Embryonic facial prominence (tissue), 1 donor: ENCODE data around the gene SLC15A4.

Source experiments
- DNase-seq: peaks from one replicate; pipeline ENCODE4 v3.0.0-alpha.2; 2016; ENCODE audit errors: extremely low spot score

The SLC15A4 gene

DNA sequence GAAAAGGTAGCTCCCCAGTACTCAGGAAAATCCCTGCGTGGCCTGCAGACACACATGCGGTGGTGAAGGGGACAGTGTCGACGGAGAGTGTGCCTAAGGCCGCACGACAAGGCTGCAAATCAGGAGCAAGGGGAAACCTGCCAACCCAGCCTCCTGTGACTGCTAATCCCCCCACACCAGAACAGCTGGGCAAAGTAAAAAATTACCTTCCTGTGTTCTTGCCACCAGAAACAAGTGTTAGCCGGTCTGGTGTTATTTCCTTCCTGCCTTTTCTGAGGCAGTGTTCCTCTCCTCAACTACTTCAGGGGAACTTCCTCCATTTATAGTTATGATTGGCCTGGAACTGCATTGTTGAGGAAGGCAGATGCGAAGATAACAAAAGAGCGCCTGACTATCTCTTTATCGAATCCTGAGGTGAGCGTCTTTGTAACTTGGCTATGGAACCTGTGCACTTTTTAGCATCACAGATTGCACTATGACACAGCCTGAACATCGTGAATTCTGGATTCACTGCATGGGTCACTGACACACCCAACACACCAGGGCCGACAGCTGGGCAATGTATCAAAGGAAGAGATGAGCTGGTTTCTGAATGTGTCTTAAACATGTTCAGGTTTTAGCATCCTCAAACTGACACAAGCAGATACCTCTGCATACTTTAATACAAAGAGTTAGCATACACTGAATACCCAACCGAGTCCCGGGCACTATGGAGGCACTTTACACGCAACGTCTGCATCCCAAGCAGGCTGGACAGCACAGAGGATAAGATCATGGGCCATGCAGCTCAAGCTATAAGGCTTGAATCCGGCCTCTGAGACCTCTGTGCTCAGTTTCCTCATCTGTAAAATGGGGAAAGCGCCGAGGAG lies 28.9 kb downstream of the SLC15A4 start:
- DNase-seq: no peak

DNA sequence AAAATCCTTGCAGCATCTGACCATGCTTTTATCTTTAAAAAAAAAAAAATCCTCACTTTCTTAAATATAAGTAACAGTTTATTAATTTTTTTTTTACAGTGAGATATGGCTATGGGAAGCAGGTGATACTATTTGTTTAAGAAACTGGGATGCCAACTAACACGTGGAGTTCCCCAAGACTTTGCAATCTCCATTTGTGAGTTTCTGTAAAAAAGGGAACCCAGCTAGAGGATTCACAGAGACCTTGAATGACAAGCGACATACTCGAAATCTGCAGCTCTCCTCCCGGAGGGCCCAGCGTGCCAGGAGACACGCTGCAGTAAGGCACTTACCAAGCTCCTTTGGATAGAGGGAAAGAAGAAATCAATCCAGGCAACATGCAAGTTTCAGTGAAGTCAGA lies 30.1 kb downstream of the SLC15A4 start:
- no peak for DNase-seq

DNA sequence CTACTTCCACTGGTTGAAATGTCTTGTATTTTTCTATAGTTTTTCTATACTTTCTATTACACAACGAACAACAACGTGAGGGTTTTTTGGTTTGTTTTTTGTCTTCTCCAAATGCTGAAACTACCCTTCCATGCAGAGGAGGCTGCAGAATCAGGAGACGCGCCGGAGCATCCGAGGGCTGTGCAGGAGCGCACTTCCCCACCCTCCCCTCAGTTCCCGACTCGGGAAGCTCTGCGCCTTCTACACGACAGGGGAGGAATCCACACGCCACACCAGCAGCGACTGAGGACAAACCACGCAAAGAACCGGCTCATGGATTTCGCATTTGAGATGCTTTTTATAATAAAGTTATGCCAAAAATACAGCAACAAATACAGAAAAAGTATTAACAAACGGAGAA lies 30.9 kb downstream of the SLC15A4 start:
- no peak for DNase-seq

DNA sequence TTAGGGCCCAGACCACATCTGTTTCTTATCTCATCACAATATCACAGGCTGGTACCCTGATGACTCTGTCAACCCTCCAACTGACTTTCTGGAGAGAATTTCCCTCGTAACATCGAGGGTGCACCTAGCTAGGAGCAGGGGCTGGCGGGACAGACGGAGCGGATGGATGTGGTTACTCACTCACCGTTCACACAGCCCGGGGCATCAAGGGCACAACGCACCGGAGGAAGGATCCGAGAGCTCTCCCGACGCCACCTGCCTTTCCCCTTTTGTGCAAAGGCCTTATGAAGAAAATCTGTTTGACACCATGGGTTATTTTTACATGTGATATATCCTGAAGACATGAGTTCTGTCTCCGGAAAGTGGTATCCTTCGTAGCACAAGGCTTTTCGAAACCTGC lies 31.4 kb downstream of the SLC15A4 start:
- no peak for DNase-seq

DNA sequence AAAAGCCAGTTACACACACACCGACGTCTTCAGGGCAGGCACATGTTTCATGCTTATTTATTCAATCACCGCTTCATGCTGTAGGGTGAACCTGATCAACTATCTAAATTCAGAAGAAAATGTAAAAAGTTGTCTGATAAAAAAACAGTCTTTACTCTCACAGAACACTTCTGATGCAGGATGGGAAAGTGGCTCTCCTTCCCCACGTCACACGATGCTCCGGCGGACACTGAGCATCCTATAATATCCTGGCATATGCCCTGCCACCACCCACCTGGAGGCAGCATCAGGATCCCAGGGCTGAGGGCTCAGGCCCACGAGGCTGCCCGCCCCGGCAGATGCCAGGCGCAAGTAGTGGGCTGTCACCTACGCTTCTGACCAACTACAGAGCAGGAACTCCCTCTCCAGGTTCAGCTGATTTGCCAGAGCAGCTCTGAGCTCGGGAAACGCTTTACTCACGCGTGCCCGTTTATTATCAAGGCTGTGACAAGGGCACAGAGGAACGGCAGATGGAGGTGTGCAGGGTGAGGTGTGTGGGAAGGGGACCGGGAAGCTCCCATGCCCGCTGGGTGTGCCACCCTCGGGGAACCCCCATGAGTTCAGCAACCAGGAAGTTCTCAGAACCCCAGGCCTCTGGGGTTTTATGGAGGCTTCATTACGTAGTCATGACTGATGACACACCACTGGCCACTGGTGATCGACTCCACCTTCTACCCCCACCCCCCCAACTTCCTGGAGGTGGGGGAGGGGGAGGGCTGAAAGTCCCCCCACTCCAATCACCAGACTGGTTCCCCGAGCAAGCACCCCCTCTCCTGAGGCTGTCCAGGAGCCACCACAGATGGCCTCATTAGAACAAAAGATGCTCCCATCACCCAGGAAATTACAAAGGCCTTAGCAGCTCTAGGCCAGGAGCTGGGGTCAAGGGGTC lies 32.1 kb downstream of the SLC15A4 start:
- DNase-seq: no peak

DNA sequence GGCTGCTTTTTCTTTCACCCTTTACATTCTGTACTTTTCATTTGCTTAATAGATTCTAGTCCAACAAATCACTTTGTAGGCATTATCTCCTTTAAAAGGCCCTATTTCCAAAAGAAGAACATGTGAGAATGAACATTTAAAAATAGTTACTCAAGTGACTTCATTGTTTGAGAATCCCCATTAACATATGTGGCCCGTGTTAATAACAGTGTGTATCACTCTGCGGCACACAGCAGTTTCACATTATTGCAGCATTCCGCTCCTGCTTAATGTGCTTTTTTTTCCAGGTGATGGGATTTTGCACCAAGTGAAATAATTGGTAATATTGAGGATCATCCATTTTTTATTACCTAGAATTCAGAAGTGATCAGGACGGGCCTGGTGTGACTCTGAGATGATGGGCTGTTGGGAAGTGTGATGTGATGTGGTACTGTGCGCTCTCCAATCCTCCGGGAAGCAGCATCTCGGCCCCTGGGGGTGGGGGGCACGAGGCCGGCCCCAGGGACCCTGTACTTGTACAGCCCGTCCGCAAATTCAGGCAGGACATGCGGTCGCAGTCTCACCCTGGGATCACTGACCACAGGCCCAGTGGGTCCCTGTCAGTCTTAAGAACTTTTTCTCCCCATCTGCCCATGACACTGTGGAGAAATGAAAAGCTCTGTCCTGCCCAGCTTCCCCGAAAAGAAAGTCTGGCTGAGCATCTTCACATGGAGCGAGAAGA lies 32.9 kb downstream of the SLC15A4 start:
- DNase-seq: no peak

DNA sequence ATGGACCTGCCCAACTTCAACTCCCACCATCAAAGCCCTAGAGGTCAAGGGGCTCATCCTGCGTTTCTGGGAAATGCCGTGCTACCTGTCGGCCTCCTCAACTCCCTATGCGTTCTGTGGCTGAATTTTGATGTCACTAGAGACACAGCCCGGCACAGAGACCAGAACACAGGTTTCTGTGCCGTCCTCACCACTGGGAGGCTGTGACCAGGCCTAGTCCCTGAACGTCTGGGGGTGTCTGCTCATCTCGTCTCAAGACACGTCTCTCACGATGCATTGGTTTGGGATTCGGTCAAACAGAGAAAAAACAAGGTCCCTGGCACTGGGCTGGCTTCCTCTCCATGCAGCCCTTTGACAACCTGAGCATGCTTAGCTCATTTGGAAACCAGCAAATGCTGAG lies 33.5 kb downstream of the SLC15A4 start:
- no peak for DNase-seq

DNA sequence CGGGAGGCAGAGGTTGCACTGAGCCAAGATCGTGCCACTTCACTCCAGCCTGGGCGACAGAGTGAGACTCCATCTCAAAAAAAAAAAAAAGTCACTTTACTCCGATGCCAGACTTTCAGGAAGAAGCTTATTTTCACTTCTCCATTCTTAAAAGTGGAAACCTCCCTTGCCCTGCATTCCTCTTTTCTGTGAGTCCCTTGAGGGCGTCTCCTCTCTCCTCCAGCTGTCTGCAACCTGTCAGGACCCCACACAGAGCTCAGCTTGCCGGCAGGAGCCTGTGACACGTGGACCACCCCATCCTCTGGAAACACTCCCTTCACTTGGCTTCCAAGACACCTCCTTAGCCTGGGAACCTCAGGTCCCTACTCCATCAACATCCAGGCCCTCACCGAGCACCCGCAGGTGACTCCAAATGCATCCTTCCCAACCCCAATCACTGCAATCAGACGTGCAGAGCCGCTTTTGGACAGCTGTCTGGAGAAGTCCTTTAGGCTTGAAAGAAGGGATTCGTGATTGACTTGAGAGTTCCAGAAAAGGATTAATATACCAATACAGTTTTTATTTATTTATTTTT lies 34.3 kb downstream of the SLC15A4 start:
- no peak for DNase-seq

DNA sequence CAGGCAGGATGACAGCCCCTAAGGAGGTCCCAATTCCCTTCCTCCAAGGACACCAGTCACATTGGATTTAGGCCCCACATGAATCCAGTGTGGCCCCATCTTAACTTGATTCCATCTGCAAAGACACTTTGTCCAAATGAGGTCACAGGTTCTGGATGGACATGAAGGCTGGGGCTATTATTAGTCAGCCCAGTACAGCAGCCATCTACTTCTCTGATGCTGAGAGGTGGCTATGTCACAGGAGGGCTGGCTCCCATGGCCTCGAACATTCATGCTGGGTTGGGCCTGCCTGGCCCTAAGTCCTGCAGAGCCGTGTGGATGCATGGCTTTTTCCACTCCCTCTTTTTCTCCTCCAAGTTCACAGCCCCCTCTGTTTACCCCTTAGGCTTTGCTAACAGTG lies 35.9 kb downstream of the SLC15A4 start:
- DNase-seq: no peak

DNA sequence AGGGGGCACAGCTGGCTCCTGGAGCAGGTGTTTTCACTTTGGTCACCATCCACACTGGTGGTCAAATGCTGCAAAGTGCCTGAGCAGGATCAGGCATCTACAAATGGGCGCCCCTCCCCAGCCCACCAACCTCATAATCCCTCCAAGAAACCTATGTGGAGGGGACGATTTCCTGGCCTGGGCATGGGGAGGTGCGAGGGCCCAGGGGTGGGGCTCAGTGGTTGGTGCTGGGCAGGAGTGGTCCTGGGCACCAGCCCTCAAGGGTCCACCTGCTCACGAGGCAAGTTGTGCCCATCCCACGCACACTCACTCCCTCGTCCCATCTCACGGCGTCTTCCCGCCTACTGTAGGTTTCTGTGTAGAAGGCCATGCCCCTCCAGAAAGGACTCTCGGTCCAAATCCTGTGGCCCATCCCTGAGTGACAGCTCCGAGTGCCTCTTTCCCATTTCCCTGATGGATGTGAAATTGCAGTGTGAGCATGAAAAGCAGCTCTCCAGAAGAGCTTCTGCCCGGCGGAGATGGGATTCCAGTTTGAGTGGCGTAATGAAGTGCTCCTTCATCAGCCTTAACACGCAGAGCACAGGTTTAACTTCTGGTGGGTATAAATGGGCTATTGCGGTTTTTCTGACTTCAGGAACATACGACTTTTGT lies 36.9 kb downstream of the SLC15A4 start:
- no peak for DNase-seq

DNA sequence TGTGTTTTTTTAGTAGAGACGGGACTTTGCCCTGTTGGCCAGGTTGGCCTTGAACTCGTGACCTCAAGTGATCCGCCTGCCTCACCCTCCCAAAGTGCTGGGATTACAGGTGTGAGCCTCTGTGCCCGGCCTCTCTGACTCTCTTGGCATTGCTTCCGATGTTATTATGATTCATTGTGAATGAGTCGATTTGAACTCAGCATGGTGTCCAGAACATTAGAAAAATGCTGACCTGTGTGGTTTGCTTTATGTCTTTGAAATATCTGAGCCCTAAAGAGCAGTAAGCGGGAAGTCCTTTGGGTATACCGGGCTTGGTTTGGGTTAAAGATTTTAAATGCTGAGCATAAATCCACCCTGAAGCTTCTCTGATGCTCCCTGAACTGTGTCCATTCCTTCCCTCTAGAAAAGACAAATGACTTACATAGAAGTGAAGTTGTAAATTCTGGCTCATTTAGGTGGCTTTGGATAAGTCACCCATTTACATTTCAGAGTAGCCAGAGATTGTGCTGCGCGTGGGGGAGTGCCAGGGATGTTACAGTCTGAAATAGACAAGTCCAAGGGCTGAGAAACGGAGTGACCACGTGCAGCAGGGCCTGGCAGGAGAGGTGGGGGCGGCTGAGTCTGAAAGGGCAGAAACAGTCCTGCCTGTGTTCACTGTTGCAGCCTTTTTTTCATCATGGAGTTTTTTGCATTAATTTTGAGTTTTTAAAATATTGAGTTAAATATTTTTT lies 39.6 kb downstream of the SLC15A4 start:
- DNase-seq: no peak

DNA sequence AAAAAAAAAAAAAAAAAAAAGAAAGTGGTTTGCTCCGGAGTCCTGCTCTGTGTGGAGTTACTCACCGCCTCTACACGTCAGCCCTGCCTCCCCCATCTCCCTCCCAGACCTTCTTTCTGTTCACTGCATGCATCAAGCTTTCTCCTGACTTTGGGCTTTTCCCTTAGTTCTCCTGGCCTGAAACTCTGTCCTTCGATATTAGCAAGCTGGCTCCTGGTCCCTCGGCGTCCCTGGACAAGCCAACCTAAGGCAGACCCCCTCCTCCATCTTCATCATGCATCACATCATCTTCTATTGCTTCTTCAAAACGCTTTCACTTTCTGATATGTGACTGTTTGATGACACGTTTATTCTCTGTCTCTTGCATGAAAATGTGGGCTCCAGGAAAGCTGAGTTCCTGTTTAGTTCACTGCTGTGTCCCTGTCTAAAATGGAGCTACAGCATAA lies 40.6 kb downstream of the SLC15A4 start:
- no peak for DNase-seq

DNA sequence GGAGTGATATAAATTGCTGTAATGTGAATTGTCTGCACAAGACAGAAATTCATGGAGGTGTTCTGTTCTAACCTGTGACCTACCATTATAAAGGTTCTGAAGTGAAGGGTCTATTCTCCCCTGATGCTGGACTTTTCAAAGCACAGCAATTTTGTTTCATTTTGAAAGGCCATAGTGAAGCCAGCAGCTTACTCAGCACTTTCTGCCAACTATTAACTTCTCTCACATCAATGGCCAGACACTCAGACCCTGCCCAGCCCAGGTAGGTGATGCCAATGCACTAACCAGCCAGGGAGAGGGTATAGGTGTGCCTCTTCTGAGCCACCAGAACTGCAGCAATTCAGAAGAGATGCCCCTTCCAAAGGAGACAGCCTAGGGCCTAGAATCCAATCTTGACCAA lies 43.9 kb downstream of the SLC15A4 start:
- no peak for DNase-seq

DNA sequence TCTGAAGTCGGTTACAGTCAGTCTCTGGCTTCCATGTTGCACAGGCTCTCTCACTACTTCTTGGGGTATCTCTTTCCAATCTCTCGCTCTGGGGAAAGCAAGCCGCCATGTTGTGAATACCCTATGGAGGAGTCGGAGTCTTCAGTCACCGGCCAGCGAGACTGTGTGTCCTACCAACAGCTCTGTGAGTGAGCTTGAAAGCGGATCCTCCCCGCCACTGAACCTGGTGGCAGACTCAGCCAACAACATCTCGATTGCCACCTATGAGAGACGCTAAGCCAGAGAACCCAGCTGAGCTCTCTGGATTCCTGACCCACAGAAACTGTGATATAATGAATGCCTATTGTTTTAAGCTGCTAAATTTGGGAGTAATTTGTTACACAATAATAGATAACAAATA lies 51.5 kb downstream of the SLC15A4 start:
- no peak for DNase-seq

DNA sequence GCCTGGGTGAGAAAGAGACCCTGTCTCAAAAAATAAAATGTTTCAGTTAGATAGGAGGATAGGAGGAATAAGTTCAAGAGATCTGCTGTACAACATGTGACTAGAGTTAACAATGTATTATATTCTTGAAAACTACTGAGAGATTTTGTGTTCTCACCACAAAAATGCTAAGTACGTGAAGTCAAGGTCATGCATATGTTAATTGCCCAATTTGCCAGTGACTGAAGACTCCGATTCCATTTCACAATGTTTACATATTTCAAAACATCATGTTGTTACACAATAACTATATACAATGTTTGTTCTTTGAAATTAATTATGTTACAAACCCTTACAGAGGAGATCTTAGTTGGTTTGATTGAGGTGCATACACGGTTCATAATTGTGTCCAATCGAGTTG lies 52.1 kb downstream of the SLC15A4 start:
- no peak for DNase-seq

DNA sequence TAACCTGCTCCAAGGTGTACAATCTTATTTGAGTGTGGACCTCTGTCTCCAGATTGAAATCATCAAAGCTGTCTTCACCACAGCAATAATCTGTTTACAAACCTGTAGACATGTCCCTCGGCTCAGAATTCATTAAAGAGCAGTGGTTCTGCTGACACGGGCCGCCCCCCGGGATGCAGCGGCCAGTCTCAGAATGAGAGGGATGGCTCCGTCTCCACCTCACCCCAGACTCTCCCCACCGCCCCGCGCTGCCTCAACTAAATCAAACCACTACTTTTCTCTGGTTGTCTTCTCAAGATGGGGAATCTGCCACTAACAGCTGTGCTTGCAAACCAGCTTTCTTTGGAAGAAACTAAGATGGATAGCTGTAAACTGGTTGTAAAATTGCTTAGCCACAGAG lies 56.2 kb downstream of the SLC15A4 start:
- no peak for DNase-seq

DNA sequence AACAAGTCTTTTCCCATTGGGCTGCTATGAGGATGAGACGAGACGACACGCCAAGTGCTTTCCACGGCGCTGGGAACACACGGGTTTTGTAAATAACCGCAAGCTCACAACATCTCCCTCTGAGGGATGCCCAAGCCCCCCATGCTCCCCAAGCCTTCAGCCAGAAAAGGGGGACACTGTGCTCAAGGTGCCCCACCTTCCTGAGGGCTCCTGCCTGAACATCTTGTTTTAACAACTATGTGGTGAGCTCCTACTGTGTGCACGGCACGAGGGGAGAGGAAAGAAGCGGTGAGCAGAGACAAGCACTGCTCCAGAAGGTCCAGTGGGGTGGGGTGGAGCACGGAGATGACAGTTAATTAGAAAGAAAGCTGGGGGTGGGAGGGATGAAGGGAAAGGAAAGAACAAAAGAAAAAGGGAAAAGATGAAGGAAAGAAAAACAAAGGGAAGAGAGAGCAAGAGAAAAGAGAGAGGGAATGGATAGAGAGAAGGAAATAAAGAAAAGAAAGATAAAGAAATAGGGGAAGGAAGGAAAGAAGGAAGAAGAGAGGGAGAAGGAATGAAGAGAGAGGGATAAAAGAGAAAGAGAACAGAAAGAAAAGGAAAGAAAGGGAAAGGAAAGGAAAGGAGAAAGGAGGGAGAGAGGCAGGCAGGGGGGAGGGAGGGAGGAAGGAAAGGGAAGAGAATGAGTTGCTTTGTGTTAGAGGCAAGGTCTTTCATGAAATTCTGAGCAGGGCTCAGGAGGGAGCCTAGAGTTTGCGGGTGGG lies 56.8 kb downstream of the SLC15A4 start:
- no peak for DNase-seq

DNA sequence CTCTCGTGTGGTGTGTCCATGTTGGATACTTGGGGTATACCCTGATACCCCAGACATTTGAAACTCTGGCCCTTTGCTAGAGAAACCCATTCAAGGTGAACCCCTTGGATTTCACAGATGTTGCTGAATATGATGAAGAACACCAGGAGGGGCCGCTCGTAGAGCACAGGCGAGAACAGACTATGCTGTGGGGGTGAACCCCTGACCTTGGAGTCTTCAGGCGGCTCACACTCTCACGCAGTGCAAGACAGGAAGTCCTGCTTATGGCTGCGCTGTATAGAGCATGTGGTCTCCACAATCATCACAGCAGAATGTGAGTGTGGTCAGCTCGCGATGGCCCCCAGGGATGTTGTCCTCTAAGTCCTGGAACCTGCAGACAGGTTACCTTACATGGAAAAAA lies 60.4 kb downstream of the SLC15A4 start:
- no peak for DNase-seq

DNA sequence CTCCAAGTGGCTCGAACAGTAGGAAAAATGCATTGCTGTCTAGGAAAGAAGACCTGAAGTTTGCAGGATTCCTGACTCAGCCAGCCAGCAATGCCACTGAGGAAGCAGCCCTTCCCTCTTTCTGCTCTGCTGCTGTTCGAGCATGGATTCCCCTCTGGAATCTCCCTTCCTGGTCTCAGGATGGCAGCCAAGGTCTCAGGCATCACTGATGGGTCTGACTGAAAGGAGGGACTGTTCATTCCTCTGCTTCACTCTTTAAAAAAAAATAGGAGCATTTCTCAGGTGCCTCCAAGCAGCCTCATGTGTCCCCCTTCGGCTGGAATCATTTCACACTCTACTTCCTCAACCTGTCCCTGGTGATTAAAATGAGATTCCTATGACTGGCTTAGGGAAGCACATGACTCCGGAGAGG lies 62.4 kb downstream of the SLC15A4 start:
- DNase-seq: no peak

DNA sequence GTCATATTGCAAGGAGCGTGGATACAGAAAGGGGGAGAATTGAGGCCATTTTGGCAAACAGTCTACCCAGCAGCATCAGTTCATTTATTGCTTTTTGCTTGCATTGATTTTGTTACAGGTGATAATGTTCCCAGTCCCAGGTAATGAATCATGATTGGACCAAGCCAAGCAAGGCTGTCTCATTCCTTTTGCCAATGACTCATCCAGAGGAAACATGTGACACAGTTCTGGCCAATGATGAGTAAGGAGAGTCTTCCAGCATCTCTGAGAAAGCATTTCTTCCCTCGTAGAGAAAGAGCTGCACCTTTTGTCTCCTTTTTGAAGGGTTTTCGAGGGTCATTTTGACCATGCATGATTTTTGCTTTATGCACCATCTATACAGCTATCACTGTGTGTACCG lies 68.2 kb downstream of the SLC15A4 start:
- DNase-seq: no peak
